ENCODE data around the gene HDAC7.

Gene HDAC7

DNA sequence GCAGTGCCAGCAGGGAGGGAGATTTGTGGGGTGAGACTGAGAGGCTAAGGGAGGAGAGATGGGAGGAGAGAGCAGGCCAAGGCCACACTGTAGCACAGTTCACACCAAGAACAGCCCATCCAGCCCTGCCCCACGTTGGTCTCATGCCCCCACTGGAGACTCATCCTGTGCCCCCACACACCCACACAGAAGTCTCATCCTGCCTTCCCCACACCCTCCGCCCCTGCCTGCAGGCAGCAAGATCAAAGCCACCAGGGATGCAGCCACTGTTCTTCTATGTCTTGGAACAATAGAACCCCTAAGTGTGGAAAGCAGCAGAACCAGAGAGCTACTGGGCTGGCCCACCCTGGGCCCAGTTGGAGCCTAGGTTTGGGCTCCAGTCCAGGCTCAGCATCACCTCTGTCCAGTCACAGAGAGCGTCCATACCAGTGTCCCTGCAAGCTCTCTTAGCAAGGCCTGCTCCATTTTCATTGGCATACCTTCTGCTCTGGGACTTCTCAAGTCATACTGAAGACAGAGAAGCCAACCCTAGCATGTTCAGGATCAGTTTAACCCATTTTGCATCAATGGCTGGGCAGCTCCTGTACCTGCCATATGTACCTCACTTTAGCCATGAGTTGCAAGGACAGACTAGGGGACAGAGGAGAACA is 31.7 kb upstream of the HDAC7 start:
- POLR2A ChIA-PET = no interaction called here
- DNase-seq (ENCODE audit: extremely low spot score) = no peak
- CTCF ChIA-PET = no interaction called here
- TF ChIP-seq FOXA1 (IDR thresholded peaks at IDR 0.05) = no peak
- no peak for TF ChIP-seq TARDBP (IDR thresholded peaks at IDR 0.05)
- no peak for TF ChIP-seq L3MBTL2 (conservative IDR thresholded peaks at IDR 0.05)
- no peak for TF ChIP-seq SP1 (IDR thresholded peaks at IDR 0.05)
- no peak for TF ChIP-seq LEF1 (IDR thresholded peaks at IDR 0.05; ENCODE audit: borderline replicate concordance)
- TF ChIP-seq SUZ12 (IDR thresholded peaks at IDR 0.05) = no peak
- TF ChIP-seq NFRKB (IDR thresholded peaks at IDR 0.05) = no peak
- no peak for TF ChIP-seq CTBP1 (IDR thresholded peaks at IDR 0.05; ENCODE audit: borderline replicate concordance)

DNA sequence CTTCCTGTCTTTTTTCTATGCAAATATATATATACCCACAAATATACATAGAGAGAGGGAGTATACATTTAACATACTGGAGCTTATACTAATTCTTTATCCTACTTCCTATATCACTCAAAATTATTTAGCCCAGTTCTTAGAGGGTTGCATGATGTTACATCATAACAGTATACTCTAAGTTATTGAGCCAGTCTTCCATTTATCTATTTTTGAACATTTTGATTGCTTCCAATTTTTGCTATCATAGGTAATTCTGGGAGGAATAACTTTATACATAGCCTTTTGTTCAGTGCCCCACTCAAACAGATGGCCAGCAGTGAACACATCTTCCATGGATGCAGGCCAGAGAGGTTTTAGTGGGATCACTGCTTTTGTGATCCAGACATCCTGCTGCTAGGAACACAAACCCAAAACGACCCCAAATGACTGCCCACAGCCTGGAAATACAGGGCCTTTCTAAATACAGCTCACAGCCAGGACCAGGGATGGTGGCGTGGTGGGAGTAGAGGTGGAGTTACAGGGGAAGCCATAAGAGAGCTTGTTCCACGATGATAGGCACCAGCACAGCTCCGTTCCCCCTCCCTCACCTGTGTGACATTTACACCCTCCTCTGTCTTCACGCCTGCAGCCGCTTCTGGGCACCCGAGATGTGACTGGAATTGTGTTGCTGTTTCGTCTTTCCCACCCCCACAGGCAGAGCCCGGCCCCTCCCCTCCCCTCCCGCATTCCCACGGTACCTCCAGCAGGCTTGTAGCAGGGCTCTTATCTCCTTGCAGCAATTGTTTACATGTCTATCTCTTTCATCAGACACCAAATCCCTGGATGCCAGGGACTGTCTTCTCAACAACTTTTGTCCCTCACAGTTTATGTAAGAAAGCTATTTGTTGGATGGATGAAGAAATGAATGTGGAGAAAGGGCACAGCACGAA is 30.7 kb upstream of the HDAC7 start:
- ChIA-PET POLR2A (no interaction called here), CTCF (interaction anchor here (1.5 kb wide), 1 partner anchor 11 kb away, joined by 3 read pairs; no protein-coding TSS in a partner anchor)

DNA sequence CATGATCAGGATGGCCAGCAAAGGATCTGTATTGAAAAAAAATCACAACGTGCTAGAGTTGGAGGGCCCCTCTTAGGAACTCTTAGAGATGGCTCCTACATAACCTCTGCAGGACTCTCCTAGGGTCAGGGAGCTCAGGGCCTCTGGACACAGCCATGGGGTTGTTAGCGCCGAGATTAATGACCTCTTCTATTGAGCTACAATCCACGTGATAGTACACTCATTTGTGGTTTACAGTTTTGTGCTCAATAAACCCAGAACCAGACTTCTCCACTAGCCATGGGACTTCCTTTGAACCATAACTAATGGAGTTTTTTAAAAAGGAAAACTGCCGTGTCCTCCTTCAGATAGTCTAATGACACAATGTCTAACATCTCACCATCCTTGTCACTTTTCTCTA is 29.6 kb upstream of the HDAC7 start:
- ChIA-PET POLR2A (no interaction called here), CTCF (interaction anchor here (0.8 to 1.0 kb wide), 2 partner anchors 10 to 100 kb away, joined by 3 read pairs; no protein-coding TSS in a partner anchor)
- no peak for DNase-seq (ENCODE audit: extremely low spot score)
- TF ChIP-seq TARDBP (IDR thresholded peaks at IDR 0.05) (no peak), SUZ12 (IDR thresholded peaks at IDR 0.05) (no peak), FOXK2 (IDR thresholded peaks at IDR 0.05) (no peak), BHLHE40 (IDR thresholded peaks at IDR 0.05; ENCODE audit: borderline replicate concordance) (no peak), FOXM1 (IDR thresholded peaks at IDR 0.05; ENCODE audit: borderline replicate concordance) (no peak), NFRKB (IDR thresholded peaks at IDR 0.05) (no peak), HDGF (IDR thresholded peaks at IDR 0.05; ENCODE audit: borderline replicate concordance) (no peak), ARNT (IDR thresholded peaks at IDR 0.05) (no peak), FOXA1 (IDR thresholded peaks at IDR 0.05) (no peak)
- TF ChIP-seq, protein P1, sequence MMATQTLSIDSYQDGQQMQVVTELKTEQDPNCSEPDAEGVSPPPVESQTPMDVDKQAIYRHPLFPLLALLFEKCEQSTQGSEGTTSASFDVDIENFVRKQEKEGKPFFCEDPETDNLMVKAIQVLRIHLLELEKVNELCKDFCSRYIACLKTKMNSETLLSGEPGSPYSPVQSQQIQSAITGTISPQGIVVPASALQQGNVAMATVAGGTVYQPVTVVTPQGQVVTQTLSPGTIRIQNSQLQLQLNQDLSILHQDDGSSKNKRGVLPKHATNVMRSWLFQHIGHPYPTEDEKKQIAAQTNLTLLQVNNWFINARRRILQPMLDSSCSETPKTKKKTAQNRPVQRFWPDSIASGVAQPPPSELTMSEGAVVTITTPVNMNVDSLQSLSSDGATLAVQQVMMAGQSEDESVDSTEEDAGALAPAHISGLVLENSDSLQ (IDR thresholded peaks at IDR 0.05) = no peak

More for the DNA sequence above, 30.7 kb upstream of the HDAC7 start:
- TF ChIP-seq BHLHE40 (IDR thresholded peaks at IDR 0.05; ENCODE audit: borderline replicate concordance) (no peak), CTBP1 (IDR thresholded peaks at IDR 0.05; ENCODE audit: borderline replicate concordance) (no peak), HDGF (IDR thresholded peaks at IDR 0.05; ENCODE audit: borderline replicate concordance) (no peak), FOXA1 (IDR thresholded peaks at IDR 0.05) (no peak), ARNT (IDR thresholded peaks at IDR 0.05) (no peak), SP1 (IDR thresholded peaks at IDR 0.05) (no peak), SUZ12 (IDR thresholded peaks at IDR 0.05) (no peak), LEF1 (IDR thresholded peaks at IDR 0.05; ENCODE audit: borderline replicate concordance) (no peak)
- TF ChIP-seq, protein P1 (IDR thresholded peaks at IDR 0.05) = no peak
- no peak for DNase-seq (ENCODE audit: extremely low spot score)

GRCh38 chr12:47848853-47849252 is 29.1 kb upstream of the HDAC7 start:
- CTCF ChIA-PET = interaction anchor here (0.8 to 1.0 kb wide), 2 partner anchors 10 to 101 kb away, joined by 3 read pairs; no protein-coding TSS in a partner anchor
- no peak for DNase-seq (ENCODE audit: extremely low spot score)
- TF ChIP-seq FOXK2 (IDR thresholded peaks at IDR 0.05) (no peak), ELF4 (IDR thresholded peaks at IDR 0.05) (no peak), FOXM1 (IDR thresholded peaks at IDR 0.05; ENCODE audit: borderline replicate concordance) (no peak), SUZ12 (IDR thresholded peaks at IDR 0.05) (no peak), LEF1 (IDR thresholded peaks at IDR 0.05; ENCODE audit: borderline replicate concordance) (no peak), NFRKB (IDR thresholded peaks at IDR 0.05) (no peak), CTBP1 (IDR thresholded peaks at IDR 0.05; ENCODE audit: borderline replicate concordance) (no peak)
- POLR2A ChIA-PET = no interaction called here

GRCh38 chr12:47846294-47846996 is 26.7 kb upstream of the HDAC7 start:
- TF ChIP-seq ELF4 (IDR thresholded peaks at IDR 0.05) (no peak), NFRKB (IDR thresholded peaks at IDR 0.05) (no peak), SP1 (IDR thresholded peaks at IDR 0.05) (no peak), CTBP1 (IDR thresholded peaks at IDR 0.05; ENCODE audit: borderline replicate concordance) (no peak), SUZ12 (IDR thresholded peaks at IDR 0.05) (no peak), FOXK2 (IDR thresholded peaks at IDR 0.05) (no peak), LEF1 (IDR thresholded peaks at IDR 0.05; ENCODE audit: borderline replicate concordance) (no peak), HDGF (IDR thresholded peaks at IDR 0.05; ENCODE audit: borderline replicate concordance) (no peak), FOXA1 (IDR thresholded peaks at IDR 0.05) (no peak), L3MBTL2 (conservative IDR thresholded peaks at IDR 0.05) (no peak), BHLHE40 (IDR thresholded peaks at IDR 0.05; ENCODE audit: borderline replicate concordance) (no peak), FOXM1 (IDR thresholded peaks at IDR 0.05; ENCODE audit: borderline replicate concordance) (no peak), ARNT (IDR thresholded peaks at IDR 0.05) (no peak), TARDBP (IDR thresholded peaks at IDR 0.05) (no peak), ZNF384 (IDR thresholded peaks at IDR 0.05) (no peak)
- TF ChIP-seq, protein P1 (IDR thresholded peaks at IDR 0.05) = no peak
- DNase-seq (ENCODE audit: extremely low spot score) = no peak
- ChIA-PET POLR2A (interaction anchor here (0.9 to 1.0 kb wide), 2 partner anchors 17 to 141 kb away, joined by 3 to 5 read pairs; partner anchors contain the start of gene RPAP3), CTCF (interaction anchor here (0.7 to 1.9 kb wide), 3 partner anchors 8 to 105 kb away, joined by 3 to 9 read pairs (median 3); no protein-coding TSS in a partner anchor)
